Islet precursor cell (in vitro differentiated cells): ENCODE results near the gene SP9.

Source experiments
- DNase-seq: peaks from one replicate; pipeline ENCODE4 v3.0.0-alpha.2; 2018

Gene SP9

DNA sequence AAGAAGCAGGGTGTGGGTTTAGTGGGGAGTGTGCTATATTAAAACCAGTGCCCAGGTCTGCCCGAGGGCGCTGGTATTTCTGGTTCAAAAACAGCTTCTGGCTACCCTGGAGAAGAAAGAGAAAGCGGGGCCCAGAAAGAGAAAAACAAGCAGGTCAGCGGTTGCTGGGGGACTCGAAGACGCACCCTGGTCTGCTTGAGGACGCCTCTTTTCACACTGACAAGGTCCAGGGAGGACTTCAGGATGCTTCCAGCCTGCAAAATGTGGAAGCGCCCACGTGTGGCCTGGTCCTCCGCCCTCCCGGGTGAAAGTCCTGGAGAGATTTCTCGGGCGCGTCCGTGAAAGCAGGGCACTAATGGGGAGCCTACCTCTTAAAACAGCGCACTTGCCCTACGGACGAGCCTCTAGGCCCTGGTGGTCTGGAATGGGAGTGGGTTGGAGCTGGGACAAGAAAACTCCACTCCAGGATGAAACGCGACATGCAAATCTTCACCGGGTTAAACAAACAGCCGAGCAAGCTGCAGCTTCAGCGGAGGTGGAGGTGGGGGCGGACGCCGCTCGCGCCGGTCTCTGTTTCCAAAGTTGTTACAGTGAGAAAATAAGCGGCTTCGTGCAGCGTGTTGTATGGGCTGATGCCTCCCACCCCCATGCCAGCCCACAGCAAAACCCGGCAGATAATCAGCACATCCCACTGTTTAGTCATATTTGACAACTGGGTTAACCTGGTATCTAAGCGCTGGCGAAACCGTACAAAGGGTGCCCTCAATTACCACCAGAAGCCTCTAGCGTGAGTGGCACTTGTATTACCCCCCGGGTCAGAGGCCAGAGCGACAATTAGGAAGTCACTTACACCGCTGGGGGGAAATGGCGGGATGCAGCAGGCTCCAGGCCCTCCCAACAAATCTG lies 1.1 kb upstream of the SP9 start:
- DNase-seq, result peak; percentile 65

DNA sequence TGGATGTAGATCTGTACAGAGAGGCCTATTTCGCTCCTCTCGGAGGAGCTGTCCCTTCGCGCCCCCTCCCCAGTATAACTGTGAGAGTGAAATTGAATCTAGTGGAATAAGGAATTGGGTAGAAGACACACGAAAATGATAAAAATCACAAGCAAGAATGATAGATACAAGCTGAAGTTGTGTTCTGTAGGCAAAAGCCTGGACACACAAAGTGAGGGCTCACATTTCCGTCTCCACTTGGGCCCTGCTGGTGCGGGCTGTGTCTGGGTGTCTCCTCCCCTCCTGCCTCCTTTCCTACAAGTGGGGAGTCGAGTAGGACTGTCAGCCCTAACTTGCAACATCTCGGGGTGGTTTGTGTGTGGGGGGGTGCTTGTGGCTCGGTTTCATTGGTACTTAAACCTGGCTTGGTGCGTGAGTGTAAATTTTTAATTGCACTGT lies 457 bp upstream of the SP9 start:
- DNase-seq, result no peak

DNA sequence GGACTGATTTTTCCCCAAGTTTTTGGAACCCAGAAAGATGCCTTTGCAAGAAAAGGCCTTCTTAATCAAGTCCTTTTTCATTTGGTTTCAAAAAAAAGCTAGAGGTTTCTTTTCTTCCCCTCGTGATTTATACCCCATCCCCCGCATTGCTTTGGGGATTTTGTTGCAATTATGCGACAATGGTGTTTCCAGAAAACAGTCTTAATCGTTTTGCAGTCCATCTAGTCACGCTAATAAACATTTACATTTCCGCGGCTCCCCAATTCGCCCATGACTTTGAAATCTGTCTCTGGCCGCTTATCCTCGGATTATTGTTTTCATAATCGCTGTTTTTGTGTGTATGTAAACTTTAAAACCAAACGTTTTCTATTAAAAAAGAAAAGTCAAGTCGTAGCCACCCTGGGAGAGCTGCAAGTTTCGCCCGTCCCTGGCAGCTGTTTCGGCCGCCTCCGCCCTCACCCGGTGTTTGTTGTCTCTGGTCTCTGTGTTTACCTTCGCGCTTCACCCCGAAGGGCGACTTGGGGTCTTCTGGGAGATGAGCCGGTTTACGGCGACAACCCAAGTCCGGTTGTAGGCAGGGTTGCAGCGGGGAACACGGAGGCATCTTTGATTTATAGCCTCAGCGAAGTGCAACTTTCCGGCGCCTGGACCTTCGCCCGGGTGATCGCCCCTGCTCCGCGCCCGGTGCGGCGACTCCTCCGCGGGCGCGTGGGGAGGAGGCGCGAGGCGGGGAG lies 667 bp downstream of the SP9 start:
- DNase-seq, result peak; percentile 66

DNA sequence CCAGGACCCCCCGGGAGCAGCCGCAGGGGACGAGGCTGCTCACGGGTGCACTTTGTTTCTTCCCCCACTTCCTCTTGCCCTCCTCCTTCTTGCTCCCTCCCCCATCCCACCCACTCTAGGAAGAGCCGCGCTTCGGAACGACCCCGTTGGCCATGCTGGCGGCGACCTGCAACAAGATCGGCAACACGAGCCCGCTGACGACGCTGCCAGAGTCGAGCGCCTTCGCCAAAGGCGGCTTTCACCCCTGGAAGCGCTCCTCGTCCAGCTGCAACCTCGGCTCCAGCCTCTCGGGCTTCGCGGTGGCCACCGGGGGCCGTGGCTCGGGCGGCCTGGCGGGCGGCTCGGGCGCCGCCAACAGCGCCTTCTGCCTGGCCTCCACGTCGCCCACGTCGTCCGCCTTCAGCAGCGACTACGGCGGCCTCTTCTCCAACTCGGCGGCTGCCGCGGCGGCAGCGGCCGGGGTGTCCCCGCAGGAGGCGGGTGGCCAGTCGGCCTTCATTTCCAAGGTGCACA lies 1.3 kb downstream of the SP9 start:
- peak; percentile 77 for DNase-seq

DNA sequence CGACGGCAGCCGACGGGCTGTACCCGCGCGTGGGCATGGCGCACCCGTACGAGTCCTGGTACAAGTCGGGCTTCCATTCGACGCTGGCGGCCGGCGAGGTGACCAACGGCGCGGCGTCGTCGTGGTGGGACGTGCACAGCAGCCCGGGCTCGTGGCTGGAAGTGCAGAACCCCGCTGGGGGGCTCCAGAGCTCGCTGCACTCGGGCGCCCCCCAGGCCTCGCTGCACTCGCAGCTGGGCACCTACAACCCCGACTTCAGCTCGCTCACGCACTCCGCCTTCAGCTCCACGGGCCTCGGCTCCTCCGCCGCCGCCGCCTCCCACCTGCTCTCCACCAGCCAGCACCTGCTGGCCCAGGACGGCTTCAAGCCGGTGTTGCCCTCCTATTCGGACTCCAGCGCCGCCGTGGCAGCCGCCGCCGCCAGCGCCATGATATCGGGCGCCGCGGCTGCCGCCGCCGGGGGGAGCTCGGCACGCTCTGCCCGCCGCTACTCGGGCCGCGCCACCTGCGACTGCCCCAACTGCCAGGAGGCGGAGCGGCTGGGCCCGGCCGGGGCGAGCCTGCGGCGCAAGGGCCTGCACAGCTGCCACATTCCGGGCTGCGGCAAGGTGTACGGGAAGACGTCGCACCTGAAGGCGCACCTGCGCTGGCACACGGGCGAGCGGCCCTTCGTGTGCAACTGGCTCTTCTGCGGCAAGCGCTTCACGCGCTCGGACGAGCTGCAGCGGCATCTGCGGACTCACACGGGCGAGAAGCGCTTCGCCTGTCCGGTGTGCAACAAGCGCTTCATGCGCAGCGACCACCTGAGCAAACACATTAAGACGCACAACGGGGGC lies 2.0 kb downstream of the SP9 start:
- peak; percentile 82 for DNase-seq

DNA sequence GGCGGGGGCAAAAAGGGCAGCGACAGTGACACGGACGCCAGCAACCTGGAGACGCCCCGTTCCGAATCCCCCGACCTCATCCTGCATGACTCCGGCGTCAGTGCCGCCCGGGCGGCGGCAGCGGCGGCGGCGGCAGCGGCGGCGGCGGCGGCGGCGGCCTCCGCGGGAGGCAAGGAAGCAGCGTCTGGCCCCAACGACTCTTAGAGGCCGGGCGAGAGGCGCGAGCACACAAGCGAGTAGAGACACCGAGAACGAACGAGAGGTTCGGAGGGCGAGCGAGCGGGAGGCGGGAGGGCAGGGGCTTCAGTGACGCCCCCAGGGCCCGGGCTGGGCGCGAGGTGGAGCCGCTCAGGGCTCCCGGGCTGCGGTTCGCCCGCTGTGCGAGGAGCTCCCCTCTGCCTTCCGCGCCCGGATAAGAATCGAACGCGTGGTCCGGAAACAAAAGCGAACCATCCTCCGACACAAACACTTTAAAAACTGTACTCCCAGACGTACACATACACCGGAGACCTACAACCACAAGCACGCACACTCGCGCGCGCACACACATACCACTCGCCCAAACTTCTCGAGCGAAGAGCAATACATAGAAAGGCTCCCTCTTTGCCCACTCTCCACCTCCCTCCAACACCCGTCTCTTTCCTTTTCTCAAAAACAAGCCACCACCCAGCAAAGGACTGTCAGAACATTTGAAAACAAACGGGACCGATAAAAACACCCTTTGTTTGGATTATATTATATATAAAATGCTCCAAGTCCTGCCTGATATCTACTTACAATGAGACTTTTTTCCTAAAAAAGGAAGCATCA lies 2.8 kb downstream of the SP9 start:
- peak; percentile 67 for DNase-seq

DNA sequence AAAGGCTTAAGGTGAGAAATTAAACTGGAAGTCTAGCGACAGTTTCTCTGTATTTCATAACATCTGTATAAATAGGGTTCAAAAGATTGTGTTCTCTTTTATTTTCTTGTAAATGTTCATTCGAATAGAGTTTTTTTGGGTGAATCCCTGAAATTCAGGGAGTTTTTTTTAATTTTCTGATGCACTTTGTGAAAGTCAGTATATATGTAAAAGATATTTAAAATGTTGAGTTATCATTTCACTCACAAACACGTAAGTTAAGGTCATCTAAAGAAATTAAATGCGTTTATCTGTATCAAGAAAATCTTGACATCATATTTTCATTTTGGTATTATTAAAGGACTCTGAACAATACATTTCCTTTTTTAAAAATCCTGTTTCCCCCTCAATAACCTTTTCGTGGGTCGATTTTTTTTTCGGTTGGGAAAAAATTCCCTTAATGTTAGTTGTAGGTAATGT lies 3.4 kb downstream of the SP9 start:
- DNase-seq, result no peak

DNA sequence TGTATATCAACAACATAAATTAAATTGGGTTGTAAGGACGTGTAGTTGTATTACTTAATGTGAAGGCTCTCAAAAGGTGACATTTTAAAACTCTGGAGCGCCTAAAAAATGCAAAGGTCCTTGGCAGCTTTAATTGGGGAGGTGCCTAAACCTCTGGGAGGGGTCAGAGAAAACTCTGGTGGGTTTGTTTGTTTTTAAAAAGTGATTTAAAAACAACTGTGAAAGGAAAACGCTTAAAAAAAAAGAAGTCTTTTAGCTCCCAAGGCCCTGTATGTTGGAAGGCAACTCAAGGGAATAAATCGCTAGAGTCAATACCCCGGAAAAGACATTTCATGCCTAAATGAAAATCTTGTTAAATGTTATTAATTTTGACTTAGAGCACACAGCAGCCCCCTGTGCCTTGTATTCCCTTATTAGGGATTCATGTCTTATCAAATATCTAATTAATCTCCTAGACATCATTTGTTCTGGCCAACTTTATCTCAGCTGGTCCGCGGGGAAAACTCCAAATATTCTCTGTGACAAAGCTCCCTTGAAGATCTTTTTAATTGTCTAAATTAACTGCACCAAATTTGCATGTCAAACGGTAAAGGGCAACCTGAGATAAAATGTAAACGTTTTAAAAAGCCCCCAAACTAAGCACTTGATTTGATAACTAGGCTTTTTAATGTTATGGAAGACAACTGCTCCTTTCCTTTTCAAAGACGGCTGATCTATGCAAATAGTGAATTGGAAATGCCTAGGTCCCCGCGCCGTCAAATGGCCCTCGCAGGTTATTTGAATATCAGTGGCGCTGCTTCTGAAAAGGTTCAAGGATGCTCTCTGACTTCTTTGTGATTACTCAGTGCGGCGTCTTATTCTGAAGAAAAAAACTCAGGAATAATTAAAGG lies 4.2 kb downstream of the SP9 start:
- no peak for DNase-seq

DNA sequence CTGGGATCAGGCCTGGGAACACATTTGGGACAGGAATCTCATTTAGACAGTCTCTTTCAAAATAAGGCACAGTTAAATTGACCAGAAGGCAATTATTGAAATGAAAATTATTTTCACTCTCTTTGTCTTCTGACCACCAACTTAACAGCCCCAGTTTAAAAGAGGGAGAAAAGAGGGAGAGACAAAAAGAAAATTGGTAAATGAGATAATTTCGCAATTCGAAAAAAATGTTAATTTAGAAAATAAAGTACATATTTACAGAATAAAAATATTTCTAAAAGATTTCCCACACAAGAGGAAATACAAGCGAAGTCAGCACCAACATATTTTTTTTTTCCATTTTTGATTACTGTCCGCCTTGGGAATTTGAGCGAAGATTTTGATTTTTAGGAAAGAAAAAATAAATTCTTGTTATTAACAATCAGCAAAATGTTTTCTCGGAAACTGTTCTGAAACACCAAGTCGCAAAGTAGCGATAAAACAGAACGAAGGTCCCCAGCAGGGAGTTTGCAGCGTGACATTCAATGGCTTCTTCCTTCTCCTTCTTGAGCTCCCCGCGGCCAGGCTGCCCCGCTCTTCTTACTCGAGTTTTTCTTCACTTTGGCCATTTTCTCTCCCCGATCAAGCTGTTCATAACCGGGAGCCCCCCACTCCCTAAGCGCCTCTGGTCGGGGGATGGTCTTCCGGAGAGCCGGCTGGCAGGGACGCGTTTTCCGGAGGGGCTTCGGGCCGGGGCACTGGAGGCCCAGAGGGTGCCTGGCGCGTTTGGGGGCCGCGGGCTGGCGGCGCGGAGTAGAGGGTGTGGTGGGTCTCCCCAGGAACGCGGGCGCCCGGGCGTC lies 5.0 kb downstream of the SP9 start:
- DNase-seq, result no peak

DNA sequence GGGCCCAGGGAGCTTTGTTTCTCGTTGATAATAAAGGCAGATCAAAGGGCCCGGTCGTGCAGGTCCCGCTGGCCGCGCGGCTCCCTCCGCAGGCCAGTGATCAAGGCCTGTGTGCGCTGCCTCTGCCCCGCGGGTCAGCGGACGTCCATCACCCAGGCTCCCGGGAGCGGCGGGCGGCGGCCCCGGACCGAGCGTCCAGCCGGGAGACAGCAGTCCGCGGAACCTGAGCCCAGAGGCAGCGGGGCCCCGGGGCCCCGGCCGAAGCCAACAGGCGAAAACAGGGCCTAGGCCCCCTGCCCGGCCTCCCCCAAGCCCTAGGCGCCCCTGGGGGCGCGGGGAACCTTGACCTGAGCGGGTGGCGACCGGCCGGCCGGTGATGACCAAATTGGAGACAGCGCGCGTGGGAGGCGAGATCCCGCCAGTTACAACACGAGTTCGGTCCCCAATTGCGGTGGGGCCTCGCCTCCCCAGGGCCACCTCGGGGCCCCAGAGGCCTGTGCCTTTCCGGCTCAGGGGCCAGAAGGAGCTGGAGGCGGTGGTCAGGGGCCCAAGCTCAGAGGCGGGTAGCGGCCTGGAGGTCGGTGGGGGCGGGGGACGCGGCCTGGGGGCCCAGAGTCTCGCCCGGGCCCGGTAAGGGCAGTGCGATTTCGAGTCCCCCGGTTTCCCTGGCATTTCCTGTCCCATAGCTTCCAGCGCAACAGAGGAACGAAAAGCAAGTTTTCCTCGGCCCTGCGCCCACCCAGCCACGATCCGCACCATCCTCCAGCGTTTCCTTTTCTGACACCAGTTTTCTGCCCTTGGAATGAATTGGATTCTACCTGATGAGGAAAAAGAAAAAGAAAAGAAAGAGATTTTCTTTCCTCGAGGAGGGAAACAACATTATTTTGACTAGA lies 5.9 kb downstream of the SP9 start:
- peak; percentile 73 for DNase-seq

DNA sequence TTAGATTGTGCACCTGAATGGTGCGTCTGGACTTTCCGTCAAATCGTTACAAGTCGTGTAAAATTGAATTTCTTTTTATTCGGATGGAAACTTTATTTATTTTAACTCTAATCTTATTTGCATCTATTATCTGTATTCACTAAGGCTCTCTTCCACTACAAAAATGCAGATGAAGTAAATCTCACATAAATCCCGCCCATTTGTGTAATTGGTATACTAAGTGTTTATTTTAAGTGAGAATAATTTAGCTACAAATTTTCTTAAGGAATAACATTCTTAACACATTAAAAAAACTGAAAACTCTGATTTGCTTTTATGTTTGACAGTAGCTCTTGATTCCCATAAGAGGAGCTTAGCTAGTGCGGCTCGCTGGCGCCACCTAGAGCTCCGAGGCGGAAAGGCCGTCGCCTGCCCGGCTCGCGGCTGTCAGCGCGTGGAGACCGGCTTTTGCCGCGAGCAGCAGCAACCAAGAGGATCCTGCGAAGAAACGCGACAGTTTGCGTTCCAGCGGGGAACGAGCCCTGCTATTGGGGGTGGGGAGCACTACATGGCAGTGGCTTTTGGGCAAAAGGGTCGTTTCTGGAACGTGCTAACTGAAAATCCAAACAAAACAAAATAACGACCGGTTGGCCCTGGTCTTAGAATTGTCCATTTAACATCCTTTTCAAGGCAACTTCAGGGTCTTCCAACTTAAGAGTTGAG lies 6.7 kb downstream of the SP9 start:
- DNase-seq, result peak; percentile 94

DNA sequence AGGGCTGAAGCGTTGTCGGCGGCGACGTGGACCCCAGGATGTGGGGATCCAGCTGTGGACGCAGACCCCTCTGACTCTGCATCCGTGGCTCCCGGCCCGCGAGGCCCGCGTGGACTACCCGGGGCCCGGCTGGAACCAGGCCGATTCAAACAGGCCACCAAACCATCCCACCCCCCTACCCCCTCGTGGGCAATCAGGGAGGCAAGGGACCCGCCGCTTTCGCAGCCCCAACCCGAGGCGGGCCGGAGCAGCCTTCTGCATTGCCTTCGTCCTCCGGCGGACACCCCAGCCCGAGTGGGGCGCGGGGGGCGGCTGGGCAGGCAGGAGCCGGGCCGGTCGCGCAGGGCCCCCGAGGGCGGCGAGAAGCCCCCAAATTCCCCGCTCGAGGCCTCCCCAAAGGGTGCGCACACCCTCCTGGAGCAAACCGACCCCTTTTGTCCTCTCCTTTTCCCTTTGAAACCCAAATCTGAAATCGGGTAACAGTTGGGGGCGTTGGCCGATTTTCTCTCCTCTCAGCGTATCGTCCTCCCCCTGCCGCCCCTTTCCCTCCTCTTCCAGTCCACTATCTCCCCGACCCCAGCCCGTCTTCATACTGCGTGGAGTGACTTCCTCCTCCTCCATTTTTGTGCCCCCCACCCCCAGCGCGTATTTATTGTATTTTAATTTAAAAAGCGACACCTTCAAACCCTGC lies 7.4 kb downstream of the SP9 start:
- DNase-seq, result no peak

DNA sequence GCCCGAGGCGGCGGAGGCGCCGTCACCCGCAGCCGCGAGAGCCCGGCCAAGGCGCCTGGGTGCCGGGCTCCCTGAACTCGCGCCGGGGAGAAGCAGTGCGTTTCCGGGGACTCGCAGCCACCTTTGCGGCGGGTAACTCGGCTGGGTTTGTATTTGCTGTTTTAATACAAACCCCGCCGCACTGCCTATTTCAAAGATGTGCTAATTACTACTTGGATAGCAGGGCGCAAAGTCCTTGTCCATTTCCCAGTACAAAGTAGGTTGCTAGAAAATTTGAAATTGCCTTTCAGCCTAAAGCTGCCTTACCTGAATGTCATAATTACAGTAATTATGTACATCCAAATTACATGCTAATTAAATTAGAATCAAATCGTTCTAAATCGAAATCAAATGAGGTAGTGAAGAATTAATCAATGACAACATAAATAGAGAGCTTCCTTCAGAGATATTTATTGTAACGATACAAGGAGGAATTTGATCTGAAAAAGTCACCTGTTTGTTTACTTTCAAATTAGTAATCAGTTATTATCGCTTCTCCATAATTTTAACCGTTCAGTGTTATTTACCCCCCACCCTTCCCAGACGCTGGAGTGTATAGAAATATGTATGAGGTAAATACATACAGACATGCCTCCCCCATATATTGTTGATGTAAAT lies 8.1 kb downstream of the SP9 start:
- peak; percentile 58 for DNase-seq

DNA sequence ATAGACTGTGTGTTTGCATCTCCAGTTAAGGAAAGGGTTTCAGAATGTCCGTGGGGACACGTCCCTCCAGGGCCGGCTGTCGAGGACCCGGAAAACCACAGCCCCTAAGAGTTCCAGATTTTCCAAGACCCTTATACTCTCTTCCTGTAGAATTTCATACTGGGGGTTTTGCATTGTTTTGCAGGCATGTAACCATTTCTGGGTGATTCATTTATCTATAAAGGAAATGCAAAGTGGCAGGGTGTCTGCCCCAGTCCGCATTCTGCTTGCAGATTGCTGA lies 8.5 kb downstream of the SP9 start:
- DNase-seq, result no peak

DNA sequence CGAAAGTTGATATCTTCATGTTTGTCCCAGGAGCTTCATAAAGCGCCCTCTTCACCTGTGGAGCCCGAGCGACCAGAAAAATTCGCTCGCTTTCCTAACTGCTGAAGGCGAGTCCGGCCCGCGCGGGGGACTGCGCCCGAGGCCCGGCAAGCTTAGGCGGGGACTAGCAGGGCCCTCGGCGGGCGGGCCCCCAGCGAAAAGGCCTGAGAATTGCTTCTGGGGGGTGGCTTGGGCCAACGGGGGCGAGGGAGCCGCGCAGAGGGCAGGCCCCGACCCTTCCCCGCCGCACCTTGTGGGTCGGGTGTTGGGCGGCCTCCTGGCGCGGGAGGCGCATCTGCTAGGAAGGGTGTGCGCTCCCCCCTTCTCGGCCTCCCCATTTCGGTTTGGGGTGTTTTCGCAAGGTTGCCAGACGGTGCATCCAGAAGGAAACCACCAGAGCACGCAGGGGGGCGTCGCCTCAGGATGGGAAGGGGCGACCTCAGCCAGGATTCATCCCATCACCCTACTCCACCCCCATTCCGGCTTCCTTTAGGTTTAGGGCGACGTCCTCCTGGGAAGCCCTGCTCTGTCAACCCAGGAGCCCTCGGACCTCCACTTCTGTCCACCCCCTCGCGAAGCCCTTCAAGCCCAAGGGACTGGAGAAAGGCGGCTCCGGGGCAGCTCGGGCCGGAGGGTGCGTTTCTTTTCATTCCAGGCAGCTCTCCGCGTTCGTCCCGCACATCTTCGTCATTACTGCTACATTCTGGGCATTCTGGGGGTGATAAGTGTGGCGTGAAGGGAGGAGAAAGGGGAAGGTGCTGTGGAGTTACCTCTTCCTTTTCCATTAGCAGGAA lies 9.1 kb downstream of the SP9 start:
- DNase-seq, result peak; percentile 57

DNA sequence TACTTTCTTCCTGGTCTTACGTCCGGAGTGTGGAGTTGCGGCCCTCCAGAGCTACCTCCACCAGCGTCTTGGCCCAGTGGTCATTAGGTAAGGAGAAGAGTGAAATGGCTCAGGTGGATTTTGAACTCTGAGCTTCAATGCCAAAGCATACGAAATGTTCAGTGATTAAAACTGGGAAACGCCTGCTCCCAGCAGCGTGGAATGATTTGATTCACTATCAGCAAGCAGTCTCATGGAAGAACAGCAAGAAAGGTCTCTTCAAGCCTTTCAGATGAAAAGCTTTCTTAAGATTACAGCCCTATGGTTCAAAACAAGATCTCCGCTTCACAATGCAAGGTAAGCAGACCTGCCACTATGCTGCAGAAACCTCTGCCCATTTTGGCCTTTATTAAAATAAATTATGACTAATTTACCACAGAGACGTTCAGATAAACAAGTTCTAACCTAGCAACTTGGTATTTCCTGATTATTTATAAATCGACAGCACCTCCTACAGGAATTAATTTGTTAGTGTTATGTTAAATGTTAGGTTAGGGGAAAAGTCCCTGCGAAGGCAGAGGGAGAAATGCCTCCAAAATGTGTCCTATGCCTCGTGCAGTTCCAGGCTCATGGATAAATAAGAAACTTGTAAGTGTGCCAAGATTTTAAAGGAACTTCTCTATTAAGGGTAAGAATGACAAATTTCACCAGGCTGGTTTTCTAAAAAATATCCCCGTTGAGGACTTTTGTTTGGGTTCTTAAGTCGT lies 10.1 kb downstream of the SP9 start:
- DNase-seq, result no peak
